Peyer's patch (tissue), 4 donors: Measurements from ENCODE around the gene PSMD14.

ENCODE experiments used
- POLR2A ChIP-seq, 2 donors: fragments of 450-650 bp; IDR thresholded peaks; one replicate each; pipeline ENCODE4 v1.5.1; 2017; ENCODE audit warnings: antibody characterized with exemption in 2 of 2, mild to moderate bottlenecking in 2 of 2, moderate library complexity in 2 of 2
- TF ChIP-seq, protein P1 (sequence below), 6 experiments: fragments of 450-650 bp in 4 of 6; fragments of 200-600 bp in 2 of 6; sonication (generic) in 1 of 6; IDR thresholded peaks; one replicate each; pipeline ENCODE4 v1.5.1; 2017 to 2019; ENCODE audit warnings: antibody characterized with exemption in 6 of 6, mild to moderate bottlenecking in 3 of 6, moderate library complexity in 1 of 6

DNA sequence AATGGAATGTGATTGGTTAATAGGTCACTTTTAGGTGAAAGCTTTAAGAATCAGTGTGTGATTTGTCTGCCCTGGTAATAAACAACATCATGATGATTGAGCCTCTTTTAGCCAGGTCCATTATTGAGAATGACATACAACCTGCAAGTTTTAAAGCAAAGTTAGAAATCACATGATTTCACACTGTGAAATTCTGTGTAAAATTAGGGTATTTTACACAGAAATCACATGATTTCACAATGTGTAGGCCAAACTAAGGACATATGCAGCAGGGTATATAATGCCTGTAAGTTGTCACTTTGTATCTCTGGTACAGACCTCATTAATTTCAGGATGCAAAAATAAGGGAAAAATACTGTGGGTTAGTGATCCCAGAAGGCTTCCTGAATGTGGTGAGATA is 16.7 kb downstream of the PSMD14 start:
- TF ChIP-seq, protein P1, sequence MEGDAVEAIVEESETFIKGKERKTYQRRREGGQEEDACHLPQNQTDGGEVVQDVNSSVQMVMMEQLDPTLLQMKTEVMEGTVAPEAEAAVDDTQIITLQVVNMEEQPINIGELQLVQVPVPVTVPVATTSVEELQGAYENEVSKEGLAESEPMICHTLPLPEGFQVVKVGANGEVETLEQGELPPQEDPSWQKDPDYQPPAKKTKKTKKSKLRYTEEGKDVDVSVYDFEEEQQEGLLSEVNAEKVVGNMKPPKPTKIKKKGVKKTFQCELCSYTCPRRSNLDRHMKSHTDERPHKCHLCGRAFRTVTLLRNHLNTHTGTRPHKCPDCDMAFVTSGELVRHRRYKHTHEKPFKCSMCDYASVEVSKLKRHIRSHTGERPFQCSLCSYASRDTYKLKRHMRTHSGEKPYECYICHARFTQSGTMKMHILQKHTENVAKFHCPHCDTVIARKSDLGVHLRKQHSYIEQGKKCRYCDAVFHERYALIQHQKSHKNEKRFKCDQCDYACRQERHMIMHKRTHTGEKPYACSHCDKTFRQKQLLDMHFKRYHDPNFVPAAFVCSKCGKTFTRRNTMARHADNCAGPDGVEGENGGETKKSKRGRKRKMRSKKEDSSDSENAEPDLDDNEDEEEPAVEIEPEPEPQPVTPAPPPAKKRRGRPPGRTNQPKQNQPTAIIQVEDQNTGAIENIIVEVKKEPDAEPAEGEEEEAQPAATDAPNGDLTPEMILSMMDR (IDR thresholded peaks at IDR 0.05): no peak
- no peak for TF ChIP-seq POLR2A (IDR thresholded peaks at IDR 0.05)
